ENCODE data around the gene THRB. TPM values are rescaled to one million over a fixed set of nuclear protein-coding genes. Genes with fewer than 3 reads are reported as not detected.
"Not testable (repeated sequence)": the region's sequence is repeated elsewhere in the genome, so short reads cannot be mapped to it uniquely, and the experiment has no call there.

THRB gene
- total and polyA plus RNA-seq, 8 donors = 2.1 to 12.4 (median 7.8) TPM

DNA sequence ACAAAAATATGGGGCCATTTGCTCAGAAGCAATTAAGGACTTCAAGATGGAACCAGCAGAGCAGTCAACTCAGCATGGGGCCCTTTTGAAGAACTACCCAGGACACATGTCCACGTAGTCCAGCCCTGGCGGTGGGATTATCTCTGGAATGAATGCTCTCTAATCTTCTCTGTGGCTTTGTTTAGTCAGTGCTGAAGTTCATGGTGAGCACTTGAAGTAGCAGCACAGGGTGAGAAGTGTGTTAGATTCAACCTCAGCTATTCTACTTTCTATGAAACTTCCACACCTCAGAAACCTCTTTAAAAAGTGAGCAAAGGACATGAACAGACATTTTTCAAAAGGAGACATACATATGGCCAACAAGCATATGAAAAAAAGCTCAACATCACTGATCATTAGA is 74.4 kb downstream of the THRB start:
- H3K27me3 ChIP-seq = no peaks in the 10 kb centered on the region
- peaks cover 0 to 14% (median 0%) of the 10 kb centered on the region in 3 donors for H3K4me1 ChIP-seq
- TF ChIP-seq, protein P1, sequence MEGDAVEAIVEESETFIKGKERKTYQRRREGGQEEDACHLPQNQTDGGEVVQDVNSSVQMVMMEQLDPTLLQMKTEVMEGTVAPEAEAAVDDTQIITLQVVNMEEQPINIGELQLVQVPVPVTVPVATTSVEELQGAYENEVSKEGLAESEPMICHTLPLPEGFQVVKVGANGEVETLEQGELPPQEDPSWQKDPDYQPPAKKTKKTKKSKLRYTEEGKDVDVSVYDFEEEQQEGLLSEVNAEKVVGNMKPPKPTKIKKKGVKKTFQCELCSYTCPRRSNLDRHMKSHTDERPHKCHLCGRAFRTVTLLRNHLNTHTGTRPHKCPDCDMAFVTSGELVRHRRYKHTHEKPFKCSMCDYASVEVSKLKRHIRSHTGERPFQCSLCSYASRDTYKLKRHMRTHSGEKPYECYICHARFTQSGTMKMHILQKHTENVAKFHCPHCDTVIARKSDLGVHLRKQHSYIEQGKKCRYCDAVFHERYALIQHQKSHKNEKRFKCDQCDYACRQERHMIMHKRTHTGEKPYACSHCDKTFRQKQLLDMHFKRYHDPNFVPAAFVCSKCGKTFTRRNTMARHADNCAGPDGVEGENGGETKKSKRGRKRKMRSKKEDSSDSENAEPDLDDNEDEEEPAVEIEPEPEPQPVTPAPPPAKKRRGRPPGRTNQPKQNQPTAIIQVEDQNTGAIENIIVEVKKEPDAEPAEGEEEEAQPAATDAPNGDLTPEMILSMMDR (IDR thresholded peaks at IDR 0.05) = no peak
- DNase-seq (no peak), ATAC-seq (peak in 1 of 4 donors; percentile 12), FAIRE-seq (no peak)
- H3K9me3 ChIP-seq = no peaks in the 10 kb centered on the region
- WGBS, 2 donors = 40 to 43% methylated on average over 2 of the region's 2 CpGs
- intact Hi-C loops (cut with DNase I) = no loop called here
- no peak overlapping the region for H3K4me3 ChIP-seq
- H3K36me3 ChIP-seq = no peaks in the 10 kb centered on the region
- H3K27ac ChIP-seq = no peak overlapping the region

DNA sequence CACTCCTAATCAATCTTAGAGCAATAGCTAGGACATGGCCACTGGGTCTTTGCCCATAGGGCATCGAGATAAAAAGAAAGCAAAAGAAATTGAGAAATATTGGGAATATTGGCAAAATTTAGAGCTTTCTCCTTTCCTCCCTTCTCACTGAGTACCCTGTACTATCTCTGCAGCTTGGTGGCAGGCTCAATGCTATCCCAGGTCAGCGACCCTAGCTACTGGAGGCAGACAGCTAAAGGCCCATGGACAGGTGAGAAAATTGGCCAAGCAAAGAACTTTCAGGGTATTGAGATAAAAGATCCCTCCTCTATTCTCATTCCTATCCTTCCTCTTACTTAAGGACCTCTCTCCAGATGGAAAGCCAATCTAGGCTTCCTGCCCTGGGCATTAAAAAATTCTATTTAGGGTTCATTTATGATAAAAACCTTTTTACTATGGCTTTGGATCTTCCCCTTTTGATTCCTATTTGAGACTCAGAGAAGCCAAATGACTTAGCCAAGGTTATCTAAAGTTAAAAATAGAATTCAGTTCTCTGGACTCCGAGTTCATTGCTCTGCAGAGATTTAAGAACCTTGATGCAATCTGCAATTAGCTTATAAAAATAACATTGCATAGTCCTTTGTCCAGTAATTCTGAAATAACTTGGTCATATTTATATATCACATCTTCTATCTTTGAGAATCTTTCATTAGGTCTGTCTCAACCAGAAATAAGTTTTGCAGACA is 75.4 kb downstream of the THRB start:
- no peak for DNase-seq
- WGBS, 2 donors = 72% methylated on average over 3 of the region's 3 CpGs
- Histone ChIP-seq H3K9me3 (no peaks in the 10 kb centered on the region), H3K27me3 (no peaks in the 10 kb centered on the region), H3K27ac (no peak overlapping the region), H3K4me1 (peaks cover 0 to 18% (median 0%) of the 10 kb centered on the region in 3 donors), H3K4me3 (no peak overlapping the region), H3K36me3 (no peaks in the 10 kb centered on the region)
- FAIRE-seq = no peak
- intact Hi-C loops (cut with DNase I) = no loop called here
- TF ChIP-seq, protein P1 (IDR thresholded peaks at IDR 0.05) = no peak
- ATAC-seq = peak in 1 of 4 donors; percentile 18

DNA sequence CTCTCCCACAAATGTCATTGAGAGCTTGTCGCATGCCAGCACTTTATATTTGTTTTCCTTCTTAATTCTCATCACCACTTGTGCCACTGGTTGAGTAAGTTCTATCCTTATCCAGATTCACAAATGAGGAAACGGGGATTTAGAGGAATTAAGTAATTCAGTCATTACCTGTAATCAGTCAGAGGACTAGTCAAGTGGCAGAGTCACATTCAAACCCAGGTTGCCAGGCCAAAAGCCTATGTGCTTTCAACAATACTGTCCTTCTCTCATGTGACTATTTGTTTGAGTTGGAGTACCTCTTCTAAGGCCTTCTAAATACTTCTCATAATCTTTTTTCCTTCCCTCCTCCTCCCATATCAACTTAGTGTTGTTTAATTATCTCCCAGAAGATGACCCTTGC is 76.9 kb downstream of the THRB start:
- Histone ChIP-seq H3K4me1 (peaks cover 0 to 18% (median 0%) of the 10 kb centered on the region in 3 donors), H3K36me3 (no peaks in the 10 kb centered on the region), H3K27ac (no peak overlapping the region), H3K27me3 (no peaks in the 10 kb centered on the region), H3K4me3 (no peak overlapping the region), H3K9me3 (no peaks in the 10 kb centered on the region)
- TF ChIP-seq, protein P1 (IDR thresholded peaks at IDR 0.05) = no peak
- FAIRE-seq (no peak), ATAC-seq (peak in 2 of 4 donors; percentile 25 to 30), DNase-seq (no peak)
- 29 to 32% methylated on average over 2 of the region's 2 CpGs for WGBS, 2 donors
- intact Hi-C loops (cut with DNase I) = no loop called here

- H3K4me3 ChIP-seq = no peak overlapping the region
- H3K4me1 ChIP-seq = peaks cover 0 to 25% (median 5%) of the 10 kb centered on the region in 3 donors
- no peak overlapping the region for H3K27ac ChIP-seq
- TF ChIP-seq, protein P1 (IDR thresholded peaks at IDR 0.05) = no peak
- H3K9me3 ChIP-seq = no peaks in the 10 kb centered on the region
- ATAC-seq (peak in 1 of 4 donors; percentile 37), DNase-seq (no peak), FAIRE-seq (no peak)
- no peaks in the 10 kb centered on the region for H3K27me3 ChIP-seq
- intact Hi-C loops (cut with DNase I) = no loop called here
- no peaks in the 10 kb centered on the region for H3K36me3 ChIP-seq
- WGBS, 2 donors = 83 to 86% methylated on average over 4 of the region's 4 CpGs
Measured at GRCh38 chr3:24416224-24416623, 78.4 kb downstream of the THRB start.

DNA sequence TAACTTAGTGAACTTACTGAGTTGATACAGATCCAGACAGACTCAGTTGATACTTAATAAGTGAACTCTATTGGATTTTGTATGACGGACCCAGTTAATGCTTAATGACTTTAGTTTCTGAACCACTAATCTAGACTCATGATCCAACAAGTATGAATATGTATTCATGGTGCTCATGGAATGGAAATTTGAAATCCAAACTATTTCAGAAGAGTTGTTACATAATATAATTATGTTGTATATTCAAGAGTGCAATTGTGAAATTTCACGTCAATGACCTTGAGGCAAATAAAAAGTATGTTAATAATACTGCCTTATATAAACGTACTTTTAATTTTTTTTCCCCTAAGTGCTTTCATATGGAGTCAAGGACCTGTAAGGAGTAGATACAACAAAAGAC is 78.8 kb downstream of the THRB start:
- 60 to 64% methylated on average over 3 of the region's 3 CpGs for WGBS, 2 donors
- no peak for DNase-seq
- Histone ChIP-seq H3K4me3 (no peak overlapping the region), H3K36me3 (no peaks in the 10 kb centered on the region), H3K9me3 (no peaks in the 10 kb centered on the region), H3K27ac (no peak overlapping the region), H3K4me1 (peaks cover 0 to 25% (median 5%) of the 10 kb centered on the region in 3 donors), H3K27me3 (no peaks in the 10 kb centered on the region)
- TF ChIP-seq, protein P1 (IDR thresholded peaks at IDR 0.05) = no peak
- no peak for FAIRE-seq
- intact Hi-C loops (cut with DNase I) = no loop called here
- ATAC-seq = no peak

DNA sequence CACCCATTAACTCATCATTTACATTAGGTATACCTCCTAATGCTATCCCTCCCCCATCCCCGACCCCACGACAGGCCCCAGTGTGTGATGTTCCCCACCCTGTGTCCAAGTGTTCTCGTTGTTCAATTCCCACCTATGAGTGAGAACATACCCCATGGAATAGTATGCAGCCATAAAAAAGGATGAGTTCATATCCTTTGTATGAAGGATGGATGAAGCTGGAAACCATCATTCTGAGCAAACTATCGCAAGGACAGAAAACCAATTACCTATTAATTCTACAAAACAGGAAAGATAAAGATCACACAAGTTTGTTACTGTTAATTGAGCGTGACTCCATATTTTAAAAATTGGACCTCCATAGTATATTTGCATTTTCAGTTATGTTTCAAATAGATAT is 81.0 kb downstream of the THRB start:
- intact Hi-C loops (cut with DNase I); FAIRE-seq; H3K27me3 ChIP-seq; ATAC-seq; H3K4me3 ChIP-seq; DNase-seq; H3K9me3 ChIP-seq; H3K36me3 ChIP-seq; H3K27ac ChIP-seq: not testable (repeated sequence)
- H3K4me1 ChIP-seq = peaks cover 0 to 25% (median 5%) of the 10 kb centered on the region in 3 donors
- 95 to 96% methylated on average over 5 of the region's 5 CpGs for WGBS, 2 donors
